Measurements from ENCODE around the gene CEMIP. TPM values are rescaled to one million over a fixed set of nuclear protein-coding genes. Genes with fewer than 3 reads are reported as not detected.

CEMIP gene
- total RNA-seq, 2 experiments from 2014 or later, result not detected

- TF ChIP-seq EZH2phosphoT487 (IDR thresholded peaks at IDR 0.05; ENCODE audit: borderline replicate concordance, low read depth, low read length) (no peak), CTCF (conservative IDR thresholded peaks at IDR 0.05; ENCODE audit: low read length) (no peak)
- CTCF ChIA-PET (ENCODE audit: unreplicated experiment), result interaction anchor here (1.0 kb wide), 1 partner anchor 276 kb away, joined by 3 read pairs; no protein-coding TSS in a partner anchor
Observed at GRCh38 chr15:80989518-80990478, 210.6 kb downstream of the CEMIP start, which contains the start of gene MESD. Gene MESD, minus strand, starts transcription at chr15:80989819. Its CDS starts 28 bp downstream, at chr15:80989791.

GRCh38 chr15:80990955-80991354, 211.8 kb downstream of the CEMIP start:
- CTCF ChIA-PET (ENCODE audit: unreplicated experiment), result interaction anchor here (1.0 kb wide), 1 partner anchor 275 kb away, joined by 3 read pairs; no protein-coding TSS in a partner anchor
- intact Hi-C loops (cut with micrococcal nuclease; ENCODE audit: unreplicated experiment), result no loop called here

More at GRCh38 chr15:80989518-80990478, 210.6 kb downstream of the CEMIP start, which contains the start of gene MESD:
- Histone ChIP-seq H3K4me2 (ENCODE audit: low read length) (peak within 1 kb of the TSS; percentile 93), H2AFZ (ENCODE audit: low read length) (peak within 1 kb of the TSS; percentile 97), H3K9me2 (ENCODE audit: insufficient read depth, low read length) (no peaks in the 10 kb centered on the region), H3K27ac (ENCODE audit: low read depth, low read length, poor library complexity, severe bottlenecking) (peak within 1 kb of the TSS; percentile 47), H3K36me3 (ENCODE audit: insufficient read depth, low read length) (peaks cover 8% of the 10 kb centered on the region; the same call in 1 of the 2 replicates), H3K9me3 (ENCODE audit: low read length) (no peaks in the 10 kb centered on the region), H3K79me2 (ENCODE audit: insufficient read depth, low read depth, low read length) (peaks cover 44% of the 10 kb centered on the region), H3K4me3 (ENCODE audit: low read depth, low read length, poor library complexity, severe bottlenecking) (peak within 1 kb of the TSS; percentile 86), H3K4me1 (ENCODE audit: insufficient read depth, low read length, poor library complexity, severe bottlenecking) (peaks cover 38% of the 10 kb centered on the region), H4K20me1 (ENCODE audit: insufficient read depth, low read length) (peaks cover 13% of the 10 kb centered on the region; the same call in 1 of the 2 replicates)
- POLR2A ChIA-PET, result interaction anchor here (0.6 to 2.8 kb wide), 7 partner anchors 10 to 1760 kb away, joined by 3 to 24 read pairs (median 6); partner anchors contain the start of gene TLNRD1
- intact Hi-C loops (cut with micrococcal nuclease; ENCODE audit: unreplicated experiment), result loop anchor here (1.0 to 5.0 kb wide), 3 partner anchors 10 to 1677 kb away; partner anchors contain the start of gene TMED3
- peak; percentile 97 for DNase-seq (ENCODE audit: low spot score)
- BruUV-seq (replicated peaks), result TSS peak; percentile 99

More at GRCh38 chr15:80990955-80991354, 211.8 kb downstream of the CEMIP start:
- Histone ChIP-seq H3K4me1 (ENCODE audit: insufficient read depth, low read length, poor library complexity, severe bottlenecking) (peaks cover 38% of the 10 kb centered on the region), H3K79me2 (ENCODE audit: insufficient read depth, low read depth, low read length) (peaks cover 33% of the 10 kb centered on the region), H3K9me2 (ENCODE audit: insufficient read depth, low read length) (no peaks in the 10 kb centered on the region), H3K4me2 (ENCODE audit: low read length) (peak overlapping the region; percentile 92), H4K20me1 (ENCODE audit: insufficient read depth, low read length) (peaks cover 13% of the 10 kb centered on the region; the same call in 1 of the 2 replicates), H3K9me3 (ENCODE audit: low read length) (no peaks in the 10 kb centered on the region), H3K4me3 (ENCODE audit: low read depth, low read length, poor library complexity, severe bottlenecking) (peak overlapping the region; percentile 15), H3K36me3 (ENCODE audit: insufficient read depth, low read length) (peaks cover 6% of the 10 kb centered on the region; the same call in 1 of the 2 replicates), H2AFZ (ENCODE audit: low read length) (peak overlapping the region; percentile 97; the same call in 1 of the 2 replicates), H3K27ac (ENCODE audit: low read depth, low read length, poor library complexity, severe bottlenecking) (peak overlapping the region; percentile 47)
- POLR2A ChIA-PET, result interaction anchor here (0.6 to 2.8 kb wide), 6 partner anchors 8 to 299 kb away, joined by 3 to 24 read pairs (median 4); partner anchors contain the start of gene TLNRD1
- TF ChIP-seq CTCF (conservative IDR thresholded peaks at IDR 0.05; ENCODE audit: low read length) (no peak), EZH2phosphoT487 (IDR thresholded peaks at IDR 0.05; ENCODE audit: borderline replicate concordance, low read depth, low read length) (no peak)
- no peak for DNase-seq (ENCODE audit: low spot score)
- BruUV-seq (replicated peaks), result no TSS peak

Measured in OCI-LY7 (cell line).